Measurements from ENCODE around the gene CFAP77. TPM values are rescaled to one million over a fixed set of nuclear protein-coding genes. Genes with fewer than 3 reads are reported as not detected.

Gene CFAP77
- total and polyA plus RNA-seq, 9 of the 15 experiments (the other 6 are each of a cell fraction or from before 2014, with no cell fraction given) = not detected

- in situ Hi-C loops (cut with MboI) (no loop called here), intact Hi-C loops (cut with micrococcal nuclease) (no loop called here)
- ATAC-seq = no peak
- ChIA-PET POLR2A (interaction anchor here (0.7 to 1.2 kb wide), 2 partner anchors 21 to 238 kb away, joined by 3 to 4 read pairs; no protein-coding TSS in a partner anchor), CTCF (ENCODE audit: low intra/inter-chr PET ratio) (no interaction called here)
- no peak for FAIRE-seq
- Histone ChIP-seq H2AFZ (ENCODE audit: low read depth, low read length) (no peak overlapping the region), H3K79me2 (ENCODE audit: control insufficient read depth, insufficient read depth, low read length) (no peaks in the 10 kb centered on the region), H3K9me1 (ENCODE audit: control insufficient read depth, insufficient read depth, low read length) (no peaks in the 10 kb centered on the region), H3K4me3 (no peak overlapping the region), H3K27ac (ENCODE audit: extremely low read depth, low read depth, low read length) (no peak overlapping the region), H4K20me1 (replicated peaks; ENCODE audit: control insufficient read depth, insufficient read depth, low read length) (peaks cover 10% of the 10 kb centered on the region; the same call in 1 of the 2 replicates), H3K4me2 (ENCODE audit: insufficient read depth, low read length) (no peak overlapping the region), H3K36me3 (ENCODE audit: control insufficient read depth, insufficient read depth, low read length) (no peaks in the 10 kb centered on the region), H3K9ac (ENCODE audit: insufficient read depth in 1 of 2, low read depth in 2 of 2, low read length in 2 of 2) (no peak overlapping the region), H3K27me3 (ENCODE audit: control insufficient read depth in 2 of 2, insufficient read depth in 2 of 2, low read length in 2 of 2) (peaks cover 41 to 83% of the 10 kb centered on the region in 2 experiments), H3K9me3 (replicated peaks; ENCODE audit: control insufficient read depth, insufficient read depth, low read depth, low read length) (no peaks in the 10 kb centered on the region), H3K4me1 (replicated peaks in 1 of 2; ENCODE audit: control insufficient read depth in 2 of 2, insufficient read depth in 2 of 2, low read length in 2 of 2) (0 out of 5 replicates have a peak, but pooled peaks cover 0 to 3% of the 10 kb centered on the region in 2 experiments)
- DNase-seq (ENCODE audit: extremely low read depth in 1 of 4, low spot score in 3 of 4) = no peak
- WGBS (ENCODE audit: insufficient coverage, low coverage, missing lambda C conversion rate) = under 1% methylated on average over 21 of the region's 21 CpGs
- TF ChIP-seq RBM17 (IDR thresholded peaks at IDR 0.05; ENCODE audit: borderline replicate concordance, low read depth, low read length) (no peak), ZKSCAN3 (CRISPR knock-in tag; IDR thresholded peaks at IDR 0.05) (no peak), E2F8 (IDR thresholded peaks at IDR 0.05; ENCODE audit: low read depth, partially characterized antibody) (no peak), SMARCC2 (IDR thresholded peaks at IDR 0.05; ENCODE audit: low read depth) (no peak), MCM7 (IDR thresholded peaks at IDR 0.05) (no peak), ARNT (IDR thresholded peaks at IDR 0.05) (no peak), RCOR1 (IDR thresholded peaks at IDR 0.05; ENCODE audit: borderline replicate concordance in 1 of 2, low read depth in 2 of 2, low read length in 2 of 2) (no peak)
- no TSS peak for BruUV-seq (replicated peaks)
These were observed 108.0 kb downstream of the CFAP77 start for GRCh38 chr9:132517815-132518550.

All from K562 (cell line).